GM19025 (cell line): ENCODE results near the gene TRIM67.
A peak's percentile ranks its signal among the peaks of the same experiment; 100 is the strongest.

Source experiments
- ATAC-seq: cut with Tn5 transposase; IDR thresholded peaks from one replicate; pipeline ENCODE4 v1.9.1; 2021; ENCODE audit warnings: mild to moderate bottlenecking, low read depth, moderate library complexity; ENCODE audit not compliant: unreplicated experiment

Gene TRIM67

DNA sequence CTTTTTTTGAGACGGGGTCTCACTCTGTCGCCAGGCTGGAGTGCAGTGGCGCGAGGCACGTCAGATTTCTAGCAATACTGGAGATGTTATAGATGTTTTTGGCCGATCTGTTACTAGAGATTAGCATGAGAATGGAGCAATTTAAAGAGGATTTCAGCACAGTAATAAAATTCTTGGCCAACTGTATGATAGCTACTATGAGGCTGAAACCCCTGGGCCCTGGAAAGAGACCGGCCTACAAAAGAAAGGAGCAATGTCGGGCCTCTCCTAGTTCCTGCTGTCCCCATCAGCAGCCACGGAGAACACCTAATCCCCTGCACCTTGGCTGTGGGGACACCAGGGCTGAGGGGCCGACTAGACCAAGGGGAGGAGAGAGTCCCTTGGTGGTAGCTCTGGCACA lies 69.7 kb downstream of the TRIM67 start:
- ATAC-seq, result no peak

DNA sequence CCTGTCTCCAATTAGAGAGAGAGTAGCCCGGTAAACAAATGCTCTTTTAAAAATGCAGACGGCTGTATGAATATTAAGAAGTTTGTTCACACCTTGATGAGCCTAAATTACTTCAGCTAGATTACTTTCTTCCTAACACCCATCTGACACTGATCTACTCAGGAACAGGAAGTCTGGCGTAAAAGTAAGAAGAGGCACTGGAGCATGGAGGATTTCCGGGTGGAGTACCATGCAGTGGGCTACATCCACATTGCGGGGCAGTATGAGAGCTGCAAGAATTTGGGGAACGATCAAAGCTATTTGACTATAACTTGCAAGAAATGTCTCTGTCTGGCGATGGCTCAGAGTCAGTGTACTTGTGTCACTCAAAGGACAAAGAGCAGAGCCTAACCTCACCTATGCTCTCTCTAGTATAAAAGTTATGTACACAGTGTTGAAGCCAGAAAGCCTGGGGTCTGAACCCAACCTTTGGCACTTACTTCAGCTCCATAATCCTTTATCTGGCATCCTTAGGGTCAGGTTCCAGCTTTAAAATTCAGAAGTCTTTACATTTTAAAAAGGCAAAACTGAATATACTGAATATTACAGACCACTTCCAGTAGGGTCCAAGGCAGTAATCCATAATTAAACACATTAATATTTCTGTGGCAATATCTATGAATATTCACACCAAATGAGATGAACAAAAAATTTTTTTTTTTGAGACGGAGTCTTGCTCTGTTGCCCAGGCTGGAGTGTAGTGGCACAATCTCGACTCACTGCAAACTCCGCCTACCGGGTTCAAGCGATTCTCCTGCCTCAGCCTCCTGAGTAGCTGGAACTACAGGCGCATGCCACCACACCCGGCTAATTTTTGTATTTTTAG lies 71.2 kb downstream of the TRIM67 start:
- ATAC-seq, result no peak

DNA sequence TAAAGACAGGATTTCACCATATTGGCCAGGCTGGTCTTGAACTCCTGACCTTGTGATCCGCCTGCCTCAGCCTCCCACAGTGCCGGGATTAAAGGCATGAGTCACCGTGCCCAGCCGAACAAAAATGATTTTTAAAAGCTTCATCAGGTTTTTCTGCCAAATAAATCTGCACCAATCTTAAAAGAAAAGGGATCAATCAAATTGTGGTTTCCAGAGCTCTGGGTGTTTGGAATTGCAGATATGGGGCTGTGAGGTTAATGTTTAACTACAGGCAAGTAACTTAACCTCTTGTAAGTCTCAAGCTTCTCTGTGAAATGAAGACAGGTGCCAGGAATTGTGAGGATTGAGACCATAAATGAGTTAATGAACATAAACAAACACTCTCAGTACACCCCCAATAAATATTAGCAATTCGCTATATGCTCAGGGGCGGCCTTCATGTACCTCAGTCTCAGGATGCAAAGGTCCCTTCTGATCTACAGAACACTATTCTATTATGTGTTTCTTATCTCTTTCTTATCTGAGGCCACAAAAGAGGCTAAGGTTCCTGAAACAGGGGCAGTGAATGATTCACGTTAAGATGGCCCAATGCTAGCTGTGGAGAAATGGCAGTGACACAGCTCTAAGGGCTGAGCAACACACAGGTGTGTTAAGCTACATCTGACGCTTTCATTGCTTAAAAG lies 72.0 kb downstream of the TRIM67 start:
- no peak for ATAC-seq

DNA sequence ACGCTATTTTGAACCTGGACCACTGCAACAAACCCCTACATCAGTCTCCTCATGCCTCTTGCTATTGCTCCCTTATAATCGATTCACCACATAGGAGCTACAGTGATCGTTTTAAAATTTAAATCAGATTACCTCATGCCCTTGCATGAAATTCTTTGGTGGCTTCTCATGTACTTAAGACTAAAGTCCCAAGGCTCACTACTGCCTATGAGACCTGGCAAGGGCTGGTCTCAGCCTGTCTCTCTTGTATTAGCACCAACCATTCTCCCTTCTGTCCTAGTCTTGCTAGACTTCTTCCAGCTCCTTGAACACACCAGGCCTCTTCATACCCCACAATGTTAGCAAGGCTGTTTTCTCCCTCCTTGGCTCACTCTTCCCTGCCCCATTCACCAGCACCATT lies 72.6 kb downstream of the TRIM67 start:
- ATAC-seq, result no peak

DNA sequence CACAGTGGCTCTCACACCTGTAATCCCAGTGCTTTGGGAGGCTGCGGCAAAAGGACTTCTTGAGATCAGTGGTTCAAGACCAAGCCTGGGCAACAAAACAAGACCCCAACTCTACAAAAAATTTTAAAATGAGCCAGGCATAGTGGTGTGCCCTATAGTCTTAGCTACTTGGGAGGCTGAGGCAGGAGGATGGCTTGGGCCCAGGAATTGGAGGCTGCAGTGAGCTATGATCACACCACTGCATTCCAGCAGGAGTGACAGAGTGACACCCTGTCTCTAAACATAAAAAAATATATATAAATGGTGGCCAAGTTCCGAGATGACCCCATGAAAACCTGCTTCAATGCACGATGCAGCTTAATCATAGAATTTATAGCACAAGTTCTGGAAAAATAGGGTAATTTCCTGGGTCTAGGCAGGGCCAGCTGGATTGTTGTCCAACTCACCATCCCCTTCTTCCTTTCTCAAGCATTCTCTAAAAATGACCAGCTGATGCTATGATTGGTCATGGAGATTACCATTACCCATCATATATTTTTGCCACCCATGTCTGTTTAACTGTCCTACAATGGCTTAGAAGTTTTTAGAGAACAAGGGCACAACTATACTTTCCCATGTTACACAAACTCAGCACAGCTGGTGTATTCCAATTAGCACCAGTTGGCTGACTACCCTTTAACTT lies 73.8 kb downstream of the TRIM67 start:
- ATAC-seq, result no peak

DNA sequence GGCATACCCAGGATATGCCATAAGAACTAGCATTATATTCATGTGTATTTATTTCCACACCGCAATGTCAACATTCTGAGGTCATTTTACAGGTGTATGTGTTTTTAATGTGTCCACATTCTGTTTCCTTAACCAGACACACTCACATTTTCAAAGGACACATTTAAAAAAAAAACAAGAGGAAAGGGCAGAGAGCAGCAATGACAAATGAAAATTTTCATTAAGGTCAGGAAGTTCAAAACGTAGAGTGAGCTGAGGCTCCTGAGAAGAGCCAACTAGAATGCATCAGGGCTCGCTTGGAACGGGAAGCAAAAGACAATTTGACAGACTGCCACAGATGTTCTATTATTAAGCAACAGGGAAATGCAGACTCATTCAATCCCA lies 74.3 kb downstream of the TRIM67 start:
- no peak for ATAC-seq

DNA sequence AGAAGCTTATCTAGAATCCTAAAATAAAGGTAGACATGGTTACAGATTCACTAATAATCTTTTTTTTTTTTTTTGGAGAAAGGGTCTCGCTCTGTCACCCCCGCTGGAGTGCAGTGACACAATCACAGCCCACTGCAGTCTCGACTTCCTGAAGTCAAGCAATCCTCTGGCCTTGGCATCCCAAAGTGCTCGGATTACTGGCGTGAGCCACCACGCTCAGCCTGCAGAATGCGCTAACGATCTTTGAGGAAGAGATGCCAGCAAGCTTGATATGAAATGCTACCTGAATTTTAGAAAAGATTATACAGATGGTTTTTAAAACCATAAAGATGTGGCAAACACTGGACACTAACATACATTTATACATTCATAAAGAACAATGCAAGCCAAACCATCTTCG lies 75.1 kb downstream of the TRIM67 start:
- no peak for ATAC-seq

DNA sequence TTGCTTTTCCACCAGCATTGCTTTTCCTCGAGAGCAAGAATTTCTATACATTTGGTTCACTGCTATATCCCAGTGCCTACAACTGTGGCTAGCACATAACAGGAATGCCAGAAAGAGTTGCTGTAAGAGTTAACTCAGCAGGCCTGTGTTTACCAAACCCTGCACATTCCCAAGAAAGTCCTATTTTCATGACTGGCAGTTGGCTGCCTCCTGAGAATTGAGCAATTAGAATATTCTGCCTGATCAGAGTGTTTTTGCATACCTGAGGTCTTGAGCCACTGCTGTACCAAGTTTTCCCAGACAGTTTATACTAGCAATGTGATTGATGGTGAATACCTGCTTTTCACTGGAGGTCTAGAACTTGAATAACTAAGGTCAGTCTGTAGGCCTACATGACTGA lies 76.4 kb downstream of the TRIM67 start:
- ATAC-seq, result no peak

DNA sequence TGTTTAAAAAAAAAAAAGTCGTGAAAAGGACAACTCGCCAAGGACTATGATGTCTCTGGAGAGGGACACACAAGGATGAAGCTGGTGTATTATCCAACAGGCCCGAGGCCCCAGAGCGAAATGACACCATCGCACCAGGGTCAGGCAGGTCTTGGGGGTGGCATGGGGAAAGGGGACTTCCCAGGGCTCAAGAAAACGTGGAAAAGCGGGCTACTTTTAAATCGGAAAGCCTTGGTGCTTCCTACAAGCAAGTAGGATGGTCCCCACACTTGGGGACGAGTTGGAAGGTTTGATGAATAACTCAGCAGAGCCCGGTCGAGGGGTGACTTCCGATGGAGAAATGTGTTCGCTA lies 78.6 kb downstream of the TRIM67 start:
- no peak for ATAC-seq

DNA sequence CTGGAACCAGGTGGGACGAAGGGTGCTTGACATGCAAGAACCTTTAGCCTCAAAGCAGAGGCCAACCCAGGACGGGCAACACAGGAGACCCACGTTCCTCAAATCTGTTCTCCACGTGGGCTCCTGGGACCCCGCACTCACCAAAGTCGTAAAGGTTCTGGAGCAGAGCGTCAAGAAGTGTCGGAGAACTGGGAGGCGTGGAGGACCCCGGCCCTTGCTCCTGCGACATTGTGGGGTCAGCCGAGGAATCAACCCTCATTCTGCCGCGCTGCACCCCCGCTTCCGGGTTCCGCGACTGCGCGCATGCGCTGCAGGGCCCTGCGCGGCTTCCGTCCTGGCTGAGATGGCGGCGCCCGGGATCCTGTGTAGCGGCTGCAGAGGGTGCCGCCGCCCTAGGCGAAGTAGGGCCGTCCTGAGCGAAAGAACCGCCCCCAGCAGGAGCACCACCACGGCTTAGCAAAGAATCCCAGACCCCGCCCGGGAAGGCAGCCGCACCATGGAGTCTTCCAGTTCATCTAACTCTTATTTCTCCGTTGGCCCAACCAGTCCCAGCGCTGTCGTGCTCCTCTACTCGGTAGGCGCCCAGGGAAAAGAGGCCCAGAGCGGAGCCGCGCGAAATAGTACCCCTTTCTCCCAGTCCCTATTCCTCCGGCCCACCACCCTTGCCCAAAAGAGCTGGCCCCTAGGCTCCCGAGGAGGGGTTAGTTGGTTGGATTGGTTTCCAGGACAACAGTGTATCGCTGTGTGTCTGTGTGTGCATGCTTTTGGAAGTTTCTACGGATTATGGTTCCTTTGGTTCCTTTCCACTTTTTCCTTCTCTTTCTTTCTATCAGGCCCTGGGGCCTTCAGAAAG lies 79.3 kb downstream of the TRIM67 start, which contains the start of gene GNPAT:
Gene GNPAT (plus strand): TSS at position 330 of the 853 bp plus-strand sequence. CDS start 167 bp downstream, at position 497.
- ATAC-seq, result peak; percentile 94

DNA sequence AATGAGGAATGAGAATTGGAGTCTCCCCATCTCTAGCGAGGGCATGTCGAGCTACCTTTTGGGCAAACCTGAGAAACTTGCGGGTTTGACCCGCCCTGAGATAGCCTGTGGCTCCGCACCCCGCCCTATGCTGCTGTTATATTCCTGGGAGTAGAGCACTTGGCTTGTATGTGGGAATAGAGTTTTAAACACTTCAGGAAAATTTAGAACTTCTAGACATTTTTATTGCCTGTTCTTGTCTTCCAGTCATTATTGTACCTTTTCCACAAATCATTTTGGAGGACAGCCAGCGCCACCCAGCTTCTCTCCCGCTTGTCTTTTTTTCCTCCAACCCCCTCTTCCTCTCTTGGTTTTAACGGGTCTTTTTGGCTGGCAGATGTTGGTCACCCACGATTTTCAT lies 79.9 kb downstream of the TRIM67 start:
- ATAC-seq, result no peak

DNA sequence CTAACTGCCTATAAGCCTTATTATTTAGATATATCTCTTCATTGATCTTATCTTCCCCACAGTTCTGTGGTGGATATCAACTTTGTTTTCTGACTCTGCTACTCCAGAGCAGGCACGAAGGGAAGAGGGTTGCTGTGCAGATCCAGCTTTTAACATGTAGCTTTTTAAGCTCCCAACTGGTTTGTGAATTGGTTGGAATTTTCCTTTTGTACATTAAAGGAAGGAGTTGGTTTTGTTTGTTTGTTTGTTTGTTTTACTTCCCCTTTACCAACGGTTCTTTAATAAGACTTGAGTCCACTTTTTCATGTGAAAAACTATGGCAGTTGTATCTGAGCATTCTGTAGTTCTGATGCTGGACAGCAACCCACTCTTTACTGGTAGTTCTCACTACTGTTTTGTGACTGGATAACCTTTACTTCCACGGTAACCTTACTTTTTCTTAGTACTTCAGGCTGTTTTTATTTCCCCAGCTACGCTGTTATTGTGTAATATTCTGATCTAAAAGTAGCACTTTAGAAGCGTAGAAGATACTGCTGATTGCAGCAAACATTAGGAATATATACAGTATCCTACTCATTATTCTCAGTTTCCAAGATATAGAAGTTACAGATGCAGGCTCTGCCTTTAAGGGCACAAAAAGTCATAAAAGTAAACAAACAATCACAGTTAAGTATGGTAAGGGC lies 80.8 kb downstream of the TRIM67 start:
- ATAC-seq, result no peak

DNA sequence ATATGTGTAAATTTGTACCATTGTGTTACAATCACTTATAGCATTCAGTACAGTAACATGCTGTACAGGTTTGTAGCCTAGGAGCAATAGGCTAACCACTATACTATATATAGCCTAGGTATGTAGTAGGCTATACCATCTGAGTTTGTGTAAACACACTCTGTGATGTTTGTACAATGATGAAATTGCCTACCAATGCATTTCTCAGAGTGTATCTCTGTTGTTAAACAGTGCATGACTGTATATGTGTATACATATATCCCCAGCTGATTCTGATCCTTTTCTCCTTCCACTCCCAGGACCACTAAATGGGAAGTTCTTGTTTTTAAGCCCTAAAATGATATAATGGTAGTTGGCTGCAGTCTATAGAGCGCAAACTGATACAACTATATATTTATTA lies 86.9 kb downstream of the TRIM67 start:
- no peak for ATAC-seq

DNA sequence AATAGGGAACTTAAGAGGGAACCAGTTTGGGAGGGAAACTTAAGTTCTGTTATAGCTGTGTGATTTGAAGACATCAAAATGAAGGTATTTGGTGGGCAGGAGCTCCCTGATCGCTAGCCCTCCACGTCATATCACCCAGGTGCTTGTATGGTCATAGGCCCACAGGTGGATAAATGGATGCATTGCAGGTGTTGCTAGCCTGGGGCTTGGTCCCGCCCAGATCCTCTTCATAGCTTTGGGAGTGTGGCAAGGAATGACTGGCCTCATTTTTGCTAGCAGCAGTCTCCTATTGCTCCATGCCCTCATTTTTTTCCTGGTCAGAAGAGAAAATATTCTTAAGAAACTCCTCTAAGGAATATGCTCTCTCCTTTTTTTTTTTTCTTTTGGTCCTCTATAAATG lies 90.5 kb downstream of the TRIM67 start:
- no peak for ATAC-seq

DNA sequence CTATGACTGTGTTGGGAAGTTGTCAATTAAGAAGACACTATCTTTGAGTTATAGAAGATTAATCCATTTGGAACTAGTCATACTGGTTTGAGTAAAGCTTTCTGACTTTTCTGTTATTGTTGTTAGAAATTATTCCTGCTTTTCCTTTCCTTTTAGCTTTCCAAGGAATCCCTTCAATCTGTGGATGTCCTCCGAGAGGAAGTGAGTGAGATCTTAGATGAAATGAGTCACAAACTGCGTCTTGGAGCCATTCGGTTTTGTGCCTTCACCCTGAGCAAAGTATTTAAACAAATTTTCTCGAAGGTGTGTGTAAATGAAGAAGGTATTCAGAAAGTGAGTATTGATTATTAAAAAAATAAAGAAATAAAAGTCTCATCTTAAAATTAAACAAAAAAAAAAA lies 98.5 kb downstream of the TRIM67 start:
- no peak for ATAC-seq

DNA sequence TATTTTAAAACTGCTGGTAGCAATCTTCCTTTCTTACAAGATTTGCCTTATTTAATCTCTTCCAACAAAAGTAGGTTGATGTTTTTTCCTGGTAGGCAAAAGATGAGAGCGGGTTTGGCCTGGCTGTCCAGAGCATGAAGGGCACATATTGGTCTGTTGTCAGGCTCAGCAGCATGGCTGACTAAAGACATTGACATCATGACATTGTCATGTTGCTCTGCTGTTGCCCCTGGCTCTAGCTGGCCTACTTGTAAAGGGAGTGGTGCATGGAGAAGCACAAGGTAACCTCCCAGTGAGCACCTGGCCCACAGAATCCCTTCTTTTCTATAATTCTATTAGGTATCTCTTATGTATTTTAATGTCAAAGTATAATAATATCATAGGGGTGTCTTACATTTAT lies 102.8 kb downstream of the TRIM67 start:
- ATAC-seq, result no peak

DNA sequence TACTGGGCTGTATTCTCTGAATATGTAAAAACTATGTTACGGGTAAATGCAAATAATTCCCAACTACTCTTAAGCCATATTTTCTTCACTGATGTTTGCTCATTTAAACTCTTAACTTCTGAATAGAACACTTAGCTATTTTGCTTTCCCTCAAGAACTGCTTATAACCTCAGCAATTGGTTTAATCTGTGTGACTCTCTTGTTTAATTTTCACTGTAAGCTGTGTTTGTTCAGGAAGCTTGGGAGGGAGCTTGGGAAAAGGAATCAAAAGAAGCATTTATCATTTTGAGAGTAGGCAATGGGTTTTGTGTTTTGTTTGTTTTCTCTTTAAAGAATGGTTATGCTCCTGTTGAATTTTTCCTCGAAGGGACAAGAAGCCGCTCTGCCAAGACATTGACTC lies 103.5 kb downstream of the TRIM67 start:
- no peak for ATAC-seq

DNA sequence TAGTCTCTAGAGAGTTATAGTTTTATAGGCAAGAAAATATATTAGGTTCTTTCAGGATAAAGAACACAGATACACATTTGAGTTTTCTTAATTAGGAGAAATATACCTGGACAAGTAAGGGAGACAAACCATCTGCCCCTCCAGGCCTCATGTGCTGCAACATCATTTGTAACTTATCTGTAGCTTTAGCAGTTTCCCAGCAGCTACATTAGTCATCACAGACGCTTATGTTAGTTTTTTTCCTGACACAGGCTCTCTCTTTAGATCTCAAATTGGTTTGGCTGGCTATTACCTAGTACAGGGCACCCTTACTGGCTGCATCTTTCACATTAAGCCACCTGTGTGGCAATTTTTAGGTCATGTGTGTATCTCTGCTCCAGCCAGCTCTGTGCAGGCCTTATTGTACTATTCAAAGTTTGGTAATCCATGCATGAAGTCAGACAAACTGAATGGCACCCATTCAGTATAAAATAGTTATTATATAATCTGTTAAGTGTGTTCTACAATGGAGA lies 105.0 kb downstream of the TRIM67 start:
- no peak for ATAC-seq
